Right lobe of liver (tissue), 4 donors: Measurements from ENCODE around the gene FHDC1.

Source experiments
- CTCF ChIP-seq, 4 donors: fragments of 200-600 bp in 3 of 4; fragments of 450-650 bp in 1 of 4; IDR thresholded peaks; one replicate each; pipeline versions ENCODE4 v1.5.1 to v1.8.0; 2016 to 2022; ENCODE audit warnings: antibody characterized with exemption in 4 of 4, mild to moderate bottlenecking in 2 of 4
- POLR2A ChIP-seq: fragments of 450-650 bp; IDR thresholded peaks from one replicate; pipeline ENCODE4 v1.6.1; 2017; ENCODE audit warnings: antibody characterized with exemption, mild to moderate bottlenecking
- donor health status: DM: no; HTN: no; CAD: no.
- donor health status: DM: no; HTN: no; CAD: no.
- donor health status: DM: no; HTN: yes; CAD: no.

DNA sequence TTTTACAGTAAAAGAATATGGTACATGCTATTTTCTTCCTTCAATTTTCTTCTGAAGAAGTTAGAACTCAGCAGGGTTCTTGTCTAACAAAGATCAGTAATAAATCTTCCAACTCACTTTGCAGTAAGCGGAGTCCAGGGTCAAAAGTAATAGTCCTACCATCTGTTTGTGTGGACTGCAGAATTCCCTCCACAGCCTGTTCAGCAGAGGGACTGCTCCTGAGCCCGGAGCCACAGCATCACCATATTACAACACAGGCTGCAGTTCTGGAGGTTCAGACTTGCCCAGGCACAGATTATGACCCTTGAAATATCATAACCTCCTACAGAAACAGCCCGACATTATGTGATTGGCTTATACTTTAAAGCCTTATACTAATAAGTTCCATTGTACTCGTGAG lies 10.3 kb downstream of the FHDC1 start:
- TF ChIP-seq CTCF (IDR thresholded peaks at IDR 0.05) (no peak), POLR2A (no peak)
